HEK293 (cell line): ENCODE measurements around the gene TNP2.

Experiments used
- ATF2 ChIP-seq: fragments of 450-650 bp; formaldehyde crosslinking; IDR thresholded peaks from 2 replicates; pipeline ENCODE4 v1.5.1; 2016; ENCODE audit warnings: missing biosample characterization, missing genetic modification characterization, low read depth
- CTCF ChIP-seq: fragments of 450-650 bp; formaldehyde crosslinking; IDR thresholded peaks from 2 replicates; pipeline ENCODE4 v1.5.1; 2016; ENCODE audit warnings: missing biosample characterization, missing genetic modification characterization
- KLF16 ChIP-seq: fragments of 450-650 bp; formaldehyde crosslinking; IDR thresholded peaks from 2 replicates; pipeline ENCODE4 v1.5.1; 2017; ENCODE audit warnings: missing biosample characterization, missing genetic modification characterization
- ZNF274 ChIP-seq, 2 experiments: fragments of 200-500 bp in 1 of 2; fragments of 450-650 bp in 1 of 2; sonication (Bioruptor generic) in 1 of 2; formaldehyde crosslinking in 1 of 2; IDR thresholded peaks; 2 replicates each; pipeline versions ENCODE4 v1.5.1 to v1.6.1; 2014 to 2016; ENCODE audit warnings: borderline replicate concordance in 1 of 2, inconsistent platforms in 1 of 2, low read length in 1 of 2, missing biosample characterization in 1 of 2, missing genetic modification characterization in 1 of 2

- TF ChIP-seq KLF16 (tag by site-specific recombination) (no peak), CTCF (tag by site-specific recombination) (no peak), ATF2 (tag by site-specific recombination) (no peak), ZNF274 (IDR thresholded peaks at IDR 0.05; ENCODE audit: low read length) (no peak), ZNF274 (tag by site-specific recombination; IDR thresholded peaks at IDR 0.05; ENCODE audit: borderline replicate concordance) (no peak)
These were observed 43.8 kb upstream of the TNP2 start for GRCh38 chr16:11312718-11313492.
